ENCODE results near the gene PHF21A. TPM values are rescaled to one million over a fixed set of nuclear protein-coding genes. Genes with fewer than 3 reads are reported as not detected.

PHF21A gene
- total RNA-seq, 1 experiment from 2014 or later, result 20.5 TPM

DNA sequence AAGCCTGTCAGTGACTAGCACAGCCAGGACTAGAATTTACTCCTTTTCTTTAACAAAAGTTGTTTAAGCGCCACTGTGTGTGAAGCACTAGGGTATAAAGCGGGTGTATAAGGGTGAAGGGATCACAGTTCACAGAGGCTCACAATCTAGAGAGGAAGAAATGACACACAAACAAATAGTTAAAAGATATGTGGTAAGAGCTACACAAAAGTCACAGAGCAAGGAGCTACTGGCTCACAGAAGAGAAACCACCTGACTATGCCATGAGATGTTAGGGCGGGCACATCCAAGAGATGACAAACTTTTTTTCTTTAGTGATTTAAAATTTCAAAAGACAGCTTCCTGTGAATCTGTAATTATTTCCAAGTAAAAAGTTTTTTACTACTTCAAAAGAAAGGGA is 55.6 kb downstream of the PHF21A start:
- no peak overlapping the region for H3K4me3 Mint-ChIP-seq (ENCODE audit: low read depth, unreplicated experiment)
- DNase-seq, result no peak

DNA sequence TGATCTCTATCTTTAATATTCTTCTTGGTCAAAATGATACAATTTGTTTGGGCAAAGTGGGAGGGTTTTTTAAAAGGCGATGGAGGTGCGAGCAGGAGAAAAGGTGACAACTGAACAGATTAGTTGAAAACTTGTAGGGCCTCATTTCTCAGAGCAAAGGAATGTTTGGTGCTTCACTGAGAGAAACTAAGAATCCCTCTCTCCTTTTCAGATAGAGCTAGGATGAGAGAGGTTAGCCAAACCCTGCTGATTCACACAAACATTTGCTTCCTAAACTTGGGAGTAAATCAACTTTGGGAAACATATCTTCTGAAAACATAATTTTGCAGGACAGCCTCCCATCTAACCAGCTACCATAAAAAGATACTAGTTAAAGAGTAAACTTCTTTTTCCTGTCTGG is 57.0 kb downstream of the PHF21A start:
- Mint-ChIP-seq H3K27me3 (ENCODE audit: unreplicated experiment) (no peaks in the 10 kb centered on the region), H3K4me1 (ENCODE audit: low read depth, unreplicated experiment) (no peaks in the 10 kb centered on the region), H3K36me3 (ENCODE audit: insufficient read depth, unreplicated experiment) (no peaks in the 10 kb centered on the region), H3K4me3 (ENCODE audit: low read depth, unreplicated experiment) (no peak overlapping the region), H3K9me3 (ENCODE audit: low read depth, unreplicated experiment) (no peaks in the 10 kb centered on the region), H3K27ac (ENCODE audit: unreplicated experiment) (no peak overlapping the region)
- DNase-seq, result no peak
- BruUV-seq (replicated peaks), result no TSS peak
- intact Hi-C loops (cut with micrococcal nuclease; ENCODE audit: unreplicated experiment), result no loop called here
- TF ChIP-seq, protein P1, sequence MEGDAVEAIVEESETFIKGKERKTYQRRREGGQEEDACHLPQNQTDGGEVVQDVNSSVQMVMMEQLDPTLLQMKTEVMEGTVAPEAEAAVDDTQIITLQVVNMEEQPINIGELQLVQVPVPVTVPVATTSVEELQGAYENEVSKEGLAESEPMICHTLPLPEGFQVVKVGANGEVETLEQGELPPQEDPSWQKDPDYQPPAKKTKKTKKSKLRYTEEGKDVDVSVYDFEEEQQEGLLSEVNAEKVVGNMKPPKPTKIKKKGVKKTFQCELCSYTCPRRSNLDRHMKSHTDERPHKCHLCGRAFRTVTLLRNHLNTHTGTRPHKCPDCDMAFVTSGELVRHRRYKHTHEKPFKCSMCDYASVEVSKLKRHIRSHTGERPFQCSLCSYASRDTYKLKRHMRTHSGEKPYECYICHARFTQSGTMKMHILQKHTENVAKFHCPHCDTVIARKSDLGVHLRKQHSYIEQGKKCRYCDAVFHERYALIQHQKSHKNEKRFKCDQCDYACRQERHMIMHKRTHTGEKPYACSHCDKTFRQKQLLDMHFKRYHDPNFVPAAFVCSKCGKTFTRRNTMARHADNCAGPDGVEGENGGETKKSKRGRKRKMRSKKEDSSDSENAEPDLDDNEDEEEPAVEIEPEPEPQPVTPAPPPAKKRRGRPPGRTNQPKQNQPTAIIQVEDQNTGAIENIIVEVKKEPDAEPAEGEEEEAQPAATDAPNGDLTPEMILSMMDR (IDR thresholded peaks at IDR 0.05; ENCODE audit: unreplicated experiment), result no peak
- CTCF ChIA-PET, result no interaction called here

More for the DNA sequence above, 55.6 kb downstream of the PHF21A start:
- Mint-ChIP-seq H3K27ac (ENCODE audit: unreplicated experiment) (no peak overlapping the region), H3K27me3 (ENCODE audit: unreplicated experiment) (no peaks in the 10 kb centered on the region), H3K4me1 (ENCODE audit: low read depth, unreplicated experiment) (no peaks in the 10 kb centered on the region), H3K36me3 (ENCODE audit: insufficient read depth, unreplicated experiment) (no peaks in the 10 kb centered on the region), H3K9me3 (ENCODE audit: low read depth, unreplicated experiment) (no peaks in the 10 kb centered on the region)
- no TSS peak for BruUV-seq (replicated peaks)
- intact Hi-C loops (cut with micrococcal nuclease; ENCODE audit: unreplicated experiment), result no loop called here
- CTCF ChIA-PET, result interaction anchor here (1.4 kb wide), 1 partner anchor 10 kb away, joined by 3 read pairs; no protein-coding TSS in a partner anchor
- TF ChIP-seq, protein P1 (IDR thresholded peaks at IDR 0.05; ENCODE audit: unreplicated experiment), result no peak

DNA sequence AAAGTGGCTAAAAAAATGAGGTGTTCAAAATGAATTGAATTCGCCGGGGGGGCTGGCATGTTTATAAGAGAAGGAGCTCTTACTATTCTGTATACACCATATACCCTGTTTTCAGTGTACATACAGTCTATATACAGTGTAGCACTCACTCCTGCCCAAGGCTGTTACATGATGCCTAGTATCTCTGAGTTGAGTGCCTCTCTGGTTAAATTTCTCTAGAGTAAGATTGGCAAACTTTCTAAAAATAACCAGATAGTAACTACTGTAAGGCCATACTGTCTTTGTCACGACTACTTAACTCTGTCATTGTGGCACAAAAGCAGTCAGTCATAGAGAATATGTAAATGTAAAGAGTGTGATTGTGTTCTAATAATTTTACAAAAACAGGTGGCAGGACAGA is 58.1 kb downstream of the PHF21A start:
- TF ChIP-seq, protein P1 (IDR thresholded peaks at IDR 0.05; ENCODE audit: unreplicated experiment), result no peak
- no TSS peak for BruUV-seq (replicated peaks)
- Mint-ChIP-seq H3K9me3 (ENCODE audit: low read depth, unreplicated experiment) (no peaks in the 10 kb centered on the region), H3K36me3 (ENCODE audit: insufficient read depth, unreplicated experiment) (no peaks in the 10 kb centered on the region), H3K27ac (ENCODE audit: unreplicated experiment) (no peak overlapping the region), H3K4me3 (ENCODE audit: low read depth, unreplicated experiment) (no peak overlapping the region), H3K4me1 (ENCODE audit: low read depth, unreplicated experiment) (no peaks in the 10 kb centered on the region), H3K27me3 (ENCODE audit: unreplicated experiment) (no peaks in the 10 kb centered on the region)
- intact Hi-C loops (cut with micrococcal nuclease; ENCODE audit: unreplicated experiment), result no loop called here
- CTCF ChIA-PET, result no interaction called here
- no peak for DNase-seq

DNA sequence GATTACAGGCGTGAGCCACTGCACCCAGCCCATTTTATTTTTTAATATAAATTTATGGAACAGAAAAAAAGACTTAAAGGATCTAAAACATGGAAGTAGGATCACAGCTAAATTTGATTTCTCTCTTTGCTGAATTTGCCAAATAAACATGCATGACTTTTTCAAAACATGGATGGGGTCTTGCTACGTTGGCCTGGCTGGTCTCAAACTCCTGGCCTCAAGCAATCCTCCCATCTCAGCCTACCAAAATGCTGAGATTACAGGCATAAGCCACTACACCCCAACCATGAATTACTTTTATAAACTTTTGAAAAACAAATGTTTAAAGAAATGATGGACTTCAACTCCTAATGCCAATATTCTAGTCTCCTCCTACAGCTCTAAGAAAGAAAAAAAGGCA is 61.2 kb downstream of the PHF21A start:
- TF ChIP-seq, protein P1 (IDR thresholded peaks at IDR 0.05; ENCODE audit: unreplicated experiment), result no peak
- no peaks in the 10 kb centered on the region for H3K4me1 Mint-ChIP-seq (ENCODE audit: low read depth, unreplicated experiment)
- no peaks in the 10 kb centered on the region for H3K36me3 Mint-ChIP-seq (ENCODE audit: insufficient read depth, unreplicated experiment)
- DNase-seq, result no peak
- intact Hi-C loops (cut with micrococcal nuclease; ENCODE audit: unreplicated experiment), result no loop called here
- no peak overlapping the region for H3K27ac Mint-ChIP-seq (ENCODE audit: unreplicated experiment)
- BruUV-seq (replicated peaks), result no TSS peak
- CTCF ChIA-PET, result no interaction called here
- H3K27me3 Mint-ChIP-seq (ENCODE audit: unreplicated experiment), result no peaks in the 10 kb centered on the region
- H3K9me3 Mint-ChIP-seq (ENCODE audit: low read depth, unreplicated experiment), result no peaks in the 10 kb centered on the region
- H3K4me3 Mint-ChIP-seq (ENCODE audit: low read depth, unreplicated experiment), result no peak overlapping the region

Measured in Calu3 (cell line).